ENCODE data around the gene SH2B2. TPM values are rescaled to one million over a fixed set of nuclear protein-coding genes. Genes with fewer than 3 reads are reported as not detected.

SH2B2 gene
- total and polyA plus RNA-seq, 2 experiments from 2014 or later: 0.86 to 1.1 TPM

- Histone ChIP-seq H3K36me3 (ENCODE audit: low read depth) (no peaks in the 10 kb centered on the region), H2AFZ (no peak overlapping the region), H3K9ac (no peak overlapping the region), H4K20me1 (ENCODE audit: insufficient read depth) (no peaks in the 10 kb centered on the region), H3K27me3 (replicated peaks; ENCODE audit: insufficient read depth) (no peaks in the 10 kb centered on the region), H3K4me1 (ENCODE audit: insufficient read depth) (no peaks in the 10 kb centered on the region), H3K9me2 (ENCODE audit: insufficient read depth) (no peaks in the 10 kb centered on the region), H3F3A (ENCODE audit: insufficient read depth) (no peaks in the 10 kb centered on the region), H3K79me2 (ENCODE audit: insufficient read depth) (no peaks in the 10 kb centered on the region), H3K4me2 (ENCODE audit: unreplicated experiment) (no peak overlapping the region), H3K4me3 (no peak overlapping the region), H3K27ac (no peak overlapping the region), H3K9me3 (ENCODE audit: low read depth) (no peaks in the 10 kb centered on the region)
- in situ Hi-C loops (cut with MboI): no loop called here
- no peak for TF ChIP-seq EZH2phosphoT487 (IDR thresholded peaks at IDR 0.05; ENCODE audit: insufficient read depth, low read depth)
- TF ChIP-seq EZH2 (IDR thresholded peaks at IDR 0.05; ENCODE audit: insufficient read depth, poor library complexity, severe bottlenecking): no peak
- no peak for DNase-seq
- 91 to 93% methylated on average over 9 of the region's 9 CpGs for WGBS, 2 experiments (ENCODE audit: low coverage in 1 of 2, low lambda C conversion rate in 2 of 2, missing lambda C conversion rate in 2 of 2)
Measured at GRCh38 chr7:102261451-102261850, 25.2 kb upstream of the SH2B2 start.

GRCh38 chr7:102262546-102262945, 24.1 kb upstream of the SH2B2 start:
- Histone ChIP-seq H3K27me3 (replicated peaks; ENCODE audit: insufficient read depth) (no peaks in the 10 kb centered on the region), H3K4me1 (ENCODE audit: insufficient read depth) (no peaks in the 10 kb centered on the region), H4K20me1 (ENCODE audit: insufficient read depth) (no peaks in the 10 kb centered on the region), H3K9me2 (ENCODE audit: insufficient read depth) (no peaks in the 10 kb centered on the region), H3K9me3 (ENCODE audit: low read depth) (no peaks in the 10 kb centered on the region), H3K36me3 (ENCODE audit: low read depth) (no peaks in the 10 kb centered on the region), H3K4me2 (ENCODE audit: unreplicated experiment) (no peak overlapping the region), H3F3A (ENCODE audit: insufficient read depth) (no peaks in the 10 kb centered on the region), H3K4me3 (no peak overlapping the region), H3K9ac (no peak overlapping the region), H3K27ac (no peak overlapping the region), H2AFZ (no peak overlapping the region), H3K79me2 (ENCODE audit: insufficient read depth) (no peaks in the 10 kb centered on the region)
- 70 to 81% methylated on average over 13 of the region's 13 CpGs for WGBS, 2 experiments (ENCODE audit: low coverage in 1 of 2, low lambda C conversion rate in 2 of 2, missing lambda C conversion rate in 2 of 2)
- TF ChIP-seq EZH2 (IDR thresholded peaks at IDR 0.05; ENCODE audit: insufficient read depth, poor library complexity, severe bottlenecking) (no peak), EZH2phosphoT487 (IDR thresholded peaks at IDR 0.05; ENCODE audit: insufficient read depth, low read depth) (no peak)
- in situ Hi-C loops (cut with MboI): no loop called here
- no peak for DNase-seq

GRCh38 chr7:102264367-102264891, 22.2 kb upstream of the SH2B2 start:
- no peaks in the 10 kb centered on the region for H3K4me1 ChIP-seq (ENCODE audit: insufficient read depth)
- no peak overlapping the region for H3K4me2 ChIP-seq (ENCODE audit: unreplicated experiment)
- H3K79me2 ChIP-seq (ENCODE audit: insufficient read depth): no peaks in the 10 kb centered on the region
- DNase-seq: no peak
- TF ChIP-seq EZH2phosphoT487 (IDR thresholded peaks at IDR 0.05; ENCODE audit: insufficient read depth, low read depth): no peak
- TF ChIP-seq EZH2 (IDR thresholded peaks at IDR 0.05; ENCODE audit: insufficient read depth, poor library complexity, severe bottlenecking): no peak
- H3K27me3 ChIP-seq (replicated peaks; ENCODE audit: insufficient read depth): no peaks in the 10 kb centered on the region
- H2AFZ ChIP-seq: no peak overlapping the region
- H3K27ac ChIP-seq: no peak overlapping the region
- H3K4me3 ChIP-seq: no peak overlapping the region
- WGBS, 2 experiments (ENCODE audit: low coverage in 1 of 2, low lambda C conversion rate in 2 of 2, missing lambda C conversion rate in 2 of 2): 67 to 68% methylated on average over 13 of the region's 13 CpGs
- H3F3A ChIP-seq (ENCODE audit: insufficient read depth): no peaks in the 10 kb centered on the region
- no peaks in the 10 kb centered on the region for H3K9me2 ChIP-seq (ENCODE audit: insufficient read depth)
- in situ Hi-C loops (cut with MboI): no loop called here
- H4K20me1 ChIP-seq (ENCODE audit: insufficient read depth): no peaks in the 10 kb centered on the region
- no peaks in the 10 kb centered on the region for H3K9me3 ChIP-seq (ENCODE audit: low read depth)
- no peak overlapping the region for H3K9ac ChIP-seq
- no peaks in the 10 kb centered on the region for H3K36me3 ChIP-seq (ENCODE audit: low read depth)

- Histone ChIP-seq H3K4me1 (ENCODE audit: insufficient read depth) (peaks cover 1% of the 10 kb centered on the region; the same call in 1 of the 2 replicates), H3K9me2 (ENCODE audit: insufficient read depth) (no peaks in the 10 kb centered on the region), H3F3A (ENCODE audit: insufficient read depth) (peaks cover 1% of the 10 kb centered on the region), H3K9ac (no peak overlapping the region), H3K27me3 (replicated peaks; ENCODE audit: insufficient read depth) (no peaks in the 10 kb centered on the region), H3K9me3 (ENCODE audit: low read depth) (no peaks in the 10 kb centered on the region), H2AFZ (no peak overlapping the region), H4K20me1 (ENCODE audit: insufficient read depth) (no peaks in the 10 kb centered on the region), H3K27ac (no peak overlapping the region), H3K4me2 (ENCODE audit: unreplicated experiment) (no peak overlapping the region), H3K4me3 (no peak overlapping the region), H3K36me3 (ENCODE audit: low read depth) (no peaks in the 10 kb centered on the region), H3K79me2 (ENCODE audit: insufficient read depth) (no peaks in the 10 kb centered on the region)
- in situ Hi-C loops (cut with MboI): no loop called here
- WGBS, 2 experiments (ENCODE audit: low coverage in 1 of 2, low lambda C conversion rate in 2 of 2, missing lambda C conversion rate in 2 of 2): 82 to 85% methylated on average over 14 of the region's 14 CpGs
- TF ChIP-seq EZH2phosphoT487 (IDR thresholded peaks at IDR 0.05; ENCODE audit: insufficient read depth, low read depth) (no peak), EZH2 (IDR thresholded peaks at IDR 0.05; ENCODE audit: insufficient read depth, poor library complexity, severe bottlenecking) (no peak)
- no peak for DNase-seq
Measured at GRCh38 chr7:102266541-102266940, 20.1 kb upstream of the SH2B2 start.

GRCh38 chr7:102268635-102269034, 18.0 kb upstream of the SH2B2 start:
- TF ChIP-seq EZH2phosphoT487 (IDR thresholded peaks at IDR 0.05; ENCODE audit: insufficient read depth, low read depth): no peak
- TF ChIP-seq EZH2 (IDR thresholded peaks at IDR 0.05; ENCODE audit: insufficient read depth, poor library complexity, severe bottlenecking): no peak
- H4K20me1 ChIP-seq (ENCODE audit: insufficient read depth): no peaks in the 10 kb centered on the region
- 80 to 84% methylated on average over 9 to 10 of the region's 10 CpGs for WGBS, 2 experiments (ENCODE audit: low coverage in 1 of 2, low lambda C conversion rate in 2 of 2, missing lambda C conversion rate in 2 of 2)
- no peak overlapping the region for H3K4me3 ChIP-seq
- no peaks in the 10 kb centered on the region for H3K27me3 ChIP-seq (replicated peaks; ENCODE audit: insufficient read depth)
- no peak overlapping the region for H3K9ac ChIP-seq
- no peak overlapping the region for H3K27ac ChIP-seq
- no peak for DNase-seq
- H3K36me3 ChIP-seq (ENCODE audit: low read depth): no peaks in the 10 kb centered on the region
- peaks cover 14% of the 10 kb centered on the region for H3F3A ChIP-seq (ENCODE audit: insufficient read depth)
- no peak overlapping the region for H3K4me2 ChIP-seq (ENCODE audit: unreplicated experiment)
- no peak overlapping the region for H2AFZ ChIP-seq
- H3K4me1 ChIP-seq (ENCODE audit: insufficient read depth): peaks cover 7% of the 10 kb centered on the region
- in situ Hi-C loops (cut with MboI): no loop called here
- no peaks in the 10 kb centered on the region for H3K79me2 ChIP-seq (ENCODE audit: insufficient read depth)
- no peaks in the 10 kb centered on the region for H3K9me3 ChIP-seq (ENCODE audit: low read depth)
- no peaks in the 10 kb centered on the region for H3K9me2 ChIP-seq (ENCODE audit: insufficient read depth)
